Activated CD8-positive, alpha-beta T cell treated with anti-CD3 and anti-CD28 coated beads for 36 hours (primary cell): ENCODE data around the gene PYROXD2. TPM values are rescaled to one million over a fixed set of nuclear protein-coding genes. Genes with fewer than 3 reads are reported as not detected.
A peak's percentile ranks its signal among the peaks of the same experiment; 100 is the strongest.

ENCODE experiments used
- ATAC-seq: fragments of 200-7000 bp; cut with Tn5 transposase; one replicate; pipeline ENCODE4 v1.10.0; 2021; ENCODE audit warnings: mild to moderate bottlenecking, moderate library complexity
- CTCF ChIA-PET: fragments of 350-600 bp; sonication (Branson Sonifier 250); formaldehyde crosslinking; loops from one replicate; lab custom pipeline; 2021; ENCODE audit warnings: antibody characterized with exemption; lab: Charles Lee
- POLR2A ChIA-PET: fragments of 350-600 bp; sonication (Branson Sonifier 250); formaldehyde crosslinking; loops from one replicate; lab custom pipeline; 2021; ENCODE audit warnings: antibody characterized with exemption; lab: Charles Lee
- DNase-seq: peaks from one replicate; pipeline ENCODE4 v3.0.0-alpha.2; 2020
- H3K27ac Mint-ChIP-seq: one replicate; pipeline ENCODE4 v1.8.0; 2021; ENCODE audit warnings: mild to moderate bottlenecking, mixed read lengths
- H3K27me3 Mint-ChIP-seq: one replicate; pipeline ENCODE4 v1.8.0; 2021; ENCODE audit warnings: mixed read lengths
- H3K36me3 Mint-ChIP-seq: one replicate; pipeline ENCODE4 v1.8.0; 2021; ENCODE audit warnings: low read depth, mixed read lengths
- H3K4me1 Mint-ChIP-seq: one replicate; pipeline ENCODE4 v1.8.0; 2021; ENCODE audit warnings: low read depth, mixed read lengths
- H3K4me3 Mint-ChIP-seq: one replicate; pipeline ENCODE4 v1.8.0; 2021; ENCODE audit warnings: mild to moderate bottlenecking, moderate library complexity, mixed read lengths
- H3K9me3 Mint-ChIP-seq: one replicate; pipeline ENCODE4 v1.8.0; 2021; ENCODE audit warnings: mixed read lengths
- CTCF ChIP-seq: fragments of 200-600 bp; IDR thresholded peaks from one replicate; pipeline ENCODE4 v1.8.0; 2022; ENCODE audit warnings: antibody characterized with exemption, mild to moderate bottlenecking
- intact Hi-C: fragments of 100-400 bp; cut with micrococcal nuclease; formaldehyde crosslinking; loops from one replicate; pipeline ENCODE4 v1.10.0; 2022
- total RNA-seq, 2 experiments: library from RNA; stranded (reverse); gene quantifications; one replicate each; pipeline ENCODE4 v1.2.3, GENCODE V29; 2021

PYROXD2 gene
- total RNA-seq, 2 experiments from 2014 or later: 5.3 to 6.2 TPM

- H3K27ac Mint-ChIP-seq: no peak overlapping the region
- peaks cover 7% of the 10 kb centered on the region for H3K36me3 Mint-ChIP-seq
- H3K27me3 Mint-ChIP-seq: no peaks in the 10 kb centered on the region
- DNase-seq: no peak
- ChIA-PET POLR2A (interaction anchor here (0.9 to 1.2 kb wide), 3 partner anchors 10 to 12 kb away, joined by 4 read pairs; partner anchors contain the start of gene PYROXD2), CTCF (interaction anchor here (1.3 kb wide), 1 partner anchor 9 kb away, joined by 3 read pairs; no protein-coding TSS in a partner anchor)
- TF ChIP-seq CTCF: no peak
- peaks cover 15% of the 10 kb centered on the region for H3K4me1 Mint-ChIP-seq
- intact Hi-C loops: no loop called here
- no peak overlapping the region for H3K4me3 Mint-ChIP-seq
- ATAC-seq: no peak
- no peaks in the 10 kb centered on the region for H3K9me3 Mint-ChIP-seq
These were observed 11.9 kb downstream of the PYROXD2 start for GRCh38 chr10:98402931-98403718.

GRCh38 chr10:98402478-98402877 lies 12.5 kb downstream of the PYROXD2 start:
- intact Hi-C loops: no loop called here
- Mint-ChIP-seq H3K9me3 (no peaks in the 10 kb centered on the region), H3K4me3 (no peak overlapping the region), H3K4me1 (peaks cover 15% of the 10 kb centered on the region), H3K27ac (no peak overlapping the region), H3K36me3 (peaks cover 7% of the 10 kb centered on the region), H3K27me3 (no peaks in the 10 kb centered on the region)
- ChIA-PET POLR2A (no interaction called here), CTCF (no interaction called here)
- DNase-seq (no peak), ATAC-seq (no peak)
- no peak for TF ChIP-seq CTCF

GRCh38 chr10:98400482-98400881 lies 14.5 kb downstream of the PYROXD2 start:
- H3K4me1 Mint-ChIP-seq: peaks cover 15% of the 10 kb centered on the region
- POLR2A ChIA-PET: no interaction called here

GRCh38 chr10:98399784-98400183 lies 15.2 kb downstream of the PYROXD2 start:
- Mint-ChIP-seq H3K4me1 (peaks cover 12% of the 10 kb centered on the region), H3K9me3 (no peaks in the 10 kb centered on the region), H3K4me3 (no peak overlapping the region), H3K27me3 (no peaks in the 10 kb centered on the region), H3K36me3 (peaks cover 9% of the 10 kb centered on the region), H3K27ac (no peak overlapping the region)
- POLR2A ChIA-PET: no interaction called here
- TF ChIP-seq CTCF: no peak
- no peak for DNase-seq
- intact Hi-C loops: no loop called here
- no peak for ATAC-seq
- CTCF ChIA-PET: no interaction called here

More at GRCh38 chr10:98400482-98400881, 14.5 kb downstream of the PYROXD2 start:
- intact Hi-C loops: no loop called here
- DNase-seq (peak; percentile 25), ATAC-seq (peak; percentile 48)
- no peaks in the 10 kb centered on the region for H3K27me3 Mint-ChIP-seq
- CTCF ChIA-PET: no interaction called here
- no peak overlapping the region for H3K27ac Mint-ChIP-seq
- peaks cover 7% of the 10 kb centered on the region for H3K36me3 Mint-ChIP-seq
- no peak overlapping the region for H3K4me3 Mint-ChIP-seq
- TF ChIP-seq CTCF: no peak
- no peaks in the 10 kb centered on the region for H3K9me3 Mint-ChIP-seq

- intact Hi-C loops: no loop called here
- Mint-ChIP-seq H3K9me3 (no peaks in the 10 kb centered on the region), H3K27me3 (no peaks in the 10 kb centered on the region), H3K27ac (no peak overlapping the region), H3K36me3 (peaks cover 2% of the 10 kb centered on the region), H3K4me1 (peaks cover 4% of the 10 kb centered on the region), H3K4me3 (no peak overlapping the region)
- no peak for TF ChIP-seq CTCF
- POLR2A ChIA-PET: no interaction called here
- DNase-seq (no peak), ATAC-seq (no peak)
- CTCF ChIA-PET: interaction anchor here (1.8 kb wide), 1 partner anchor 28 kb away, joined by 8 read pairs; no protein-coding TSS in a partner anchor
These were observed 17.8 kb downstream of the PYROXD2 start for GRCh38 chr10:98397089-98397600.
